WTC11 (cell line): ENCODE measurements around the gene ANKRD18B. TPM values are rescaled to one million over a fixed set of nuclear protein-coding genes. Genes with fewer than 3 reads are reported as not detected.
"Not testable (repeated sequence)": the region's sequence is repeated elsewhere in the genome, so short reads cannot be mapped to it uniquely, and the experiment has no call there.

ENCODE experiments used
- ATAC-seq: fragments of 200-7000 bp; cut with Tn5 transposase; 2 replicates; pipeline ENCODE4 v1.10.0; 2021; ENCODE audit warnings: mild to moderate bottlenecking, moderate library complexity
- CTCF ChIA-PET: fragments of 300-600 bp; sonication (Branson Sonifier 250); formaldehyde crosslinking; loops from one replicate; lab custom pipeline; 2021; ENCODE audit warnings: antibody characterized with exemption; lab: Charles Lee
- POLR2A ChIA-PET: fragments of 350-600 bp; sonication (Branson Sonifier 250); formaldehyde crosslinking; loops from one replicate; lab custom pipeline; 2021; ENCODE audit warnings: antibody characterized with exemption; lab: Charles Lee
- DNase-seq: peaks from one replicate; pipeline ENCODE4 v3.0.0; 2021; ENCODE audit warnings: low spot score
- H3K27ac Mint-ChIP-seq: 2 replicates; pipeline ENCODE4 v1.8.0; 2021; ENCODE audit warnings: mixed read lengths
- H3K27me3 Mint-ChIP-seq: 2 replicates; pipeline ENCODE4 v1.8.0; 2021; ENCODE audit warnings: low read depth, mild to moderate bottlenecking, moderate library complexity, mixed read lengths
- H3K36me3 Mint-ChIP-seq: 2 replicates; pipeline ENCODE4 v1.8.0; 2021; ENCODE audit warnings: mixed read lengths
- H3K4me1 Mint-ChIP-seq: 2 replicates; pipeline ENCODE4 v1.8.0; 2022; ENCODE audit warnings: mixed read lengths
- H3K4me3 Mint-ChIP-seq: 2 replicates; pipeline ENCODE4 v1.8.0; 2021; ENCODE audit warnings: mild to moderate bottlenecking, moderate library complexity, mixed read lengths
- H3K9me3 Mint-ChIP-seq: 2 replicates; pipeline ENCODE4 v1.8.0; 2021; ENCODE audit warnings: mixed read lengths
- TP53 ChIP-seq: sonication (generic); formaldehyde crosslinking; IDR thresholded peaks from 2 replicates; pipeline ENCODE4 v1.8.1; 2023; ENCODE audit warnings: mild to moderate bottlenecking, missing genetic modification reagents
- total RNA-seq: library from RNA; stranded (reverse); gene quantifications from 3 replicates; pipeline ENCODE4 v1.2.3, GENCODE V29; 2021

ANKRD18B gene
- total RNA-seq, 1 experiment from 2014 or later: 11.0 TPM

- not testable (repeated sequence) for H3K36me3 Mint-ChIP-seq
Measured at GRCh38 chr9:33552315-33552725, 28.3 kb downstream of the ANKRD18B start.

DNA sequence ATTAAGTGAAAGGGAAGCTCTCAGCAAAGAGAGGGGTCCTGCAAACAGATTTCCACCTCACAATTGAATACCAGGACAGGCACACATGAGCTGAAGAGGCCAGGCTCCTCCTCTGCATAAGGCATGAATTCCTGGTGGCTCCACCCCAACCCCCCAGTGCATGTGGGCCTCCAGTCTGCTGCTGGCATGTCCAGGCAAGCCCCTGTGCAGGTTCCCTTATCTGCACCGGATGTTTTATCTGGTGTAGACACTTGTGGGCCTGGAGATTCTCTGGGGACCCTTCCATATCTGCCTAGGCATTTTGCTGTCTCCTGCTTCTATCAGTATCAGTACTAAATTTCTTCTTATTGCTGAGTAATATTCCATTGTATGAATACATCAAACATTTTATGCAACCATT lies 36.2 kb downstream of the ANKRD18B start:
- CTCF ChIA-PET, H3K36me3 Mint-ChIP-seq, ATAC-seq, POLR2A ChIA-PET, H3K27me3 Mint-ChIP-seq, H3K9me3 Mint-ChIP-seq, H3K4me3 Mint-ChIP-seq: not testable (repeated sequence)
- Mint-ChIP-seq H3K27ac (peak overlapping the region; percentile 84), H3K4me1 (peaks cover 24% of the 10 kb centered on the region)
- TF ChIP-seq TP53: peak; percentile 74; the same call in 1 of the 2 replicates
- DNase-seq: peak; percentile 26

More at GRCh38 chr9:33552315-33552725, 28.3 kb downstream of the ANKRD18B start:
- ATAC-seq, H3K4me1 Mint-ChIP-seq, H3K27ac Mint-ChIP-seq, CTCF ChIA-PET, H3K4me3 Mint-ChIP-seq, DNase-seq, POLR2A ChIA-PET, H3K27me3 Mint-ChIP-seq, H3K9me3 Mint-ChIP-seq: not testable (repeated sequence)

DNA sequence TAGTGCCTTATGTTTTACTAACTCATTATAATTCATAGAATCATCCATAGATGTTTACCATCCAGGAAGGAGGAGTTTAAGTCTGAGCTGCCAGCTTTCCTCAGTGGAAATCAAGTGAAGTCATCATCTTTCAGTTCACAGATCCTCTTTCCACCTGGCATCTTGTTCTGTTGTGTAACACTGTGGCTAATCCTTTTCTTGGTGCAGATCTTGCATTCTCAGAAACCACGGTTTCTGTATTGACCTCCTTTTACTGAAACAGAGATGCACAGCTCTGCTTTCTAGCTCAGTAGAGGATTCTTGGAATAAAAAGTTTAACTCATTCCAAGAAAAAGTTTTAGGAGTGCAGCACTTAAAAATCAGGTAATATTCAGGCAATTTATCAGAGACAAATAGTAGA lies 38.1 kb downstream of the ANKRD18B start:
- POLR2A ChIA-PET, ATAC-seq, H3K9me3 Mint-ChIP-seq, H3K27me3 Mint-ChIP-seq, DNase-seq, H3K36me3 Mint-ChIP-seq, H3K27ac Mint-ChIP-seq, H3K4me3 Mint-ChIP-seq: not testable (repeated sequence)
- CTCF ChIA-PET: interaction anchor here (0.9 kb wide), 1 partner anchor 146 kb away, joined by 3 read pairs; no protein-coding TSS in a partner anchor
- peaks cover 28% of the 10 kb centered on the region for H3K4me1 Mint-ChIP-seq

DNA sequence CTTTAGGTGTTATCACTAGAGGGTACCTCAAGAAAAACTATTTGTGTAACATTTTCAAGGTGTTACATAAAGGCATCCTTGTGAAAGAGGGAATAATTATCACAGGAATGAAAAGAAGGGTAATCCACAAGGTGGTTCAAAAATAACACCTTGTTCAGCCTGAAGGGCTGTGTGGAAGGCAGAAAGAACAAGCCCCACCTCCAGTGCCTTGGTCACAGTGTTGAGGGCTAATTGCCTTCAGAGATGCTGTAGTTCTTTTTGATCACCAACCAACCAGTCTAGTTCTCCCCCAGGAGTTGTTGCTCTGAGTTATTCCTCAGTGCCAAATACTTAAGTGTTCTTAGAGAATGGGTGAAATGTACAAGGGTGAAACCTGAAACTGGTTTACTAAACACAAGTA lies 43.7 kb downstream of the ANKRD18B start:
- DNase-seq, H3K27me3 Mint-ChIP-seq, H3K4me3 Mint-ChIP-seq, ATAC-seq, CTCF ChIA-PET, H3K36me3 Mint-ChIP-seq, H3K9me3 Mint-ChIP-seq, POLR2A ChIA-PET, H3K27ac Mint-ChIP-seq: not testable (repeated sequence)
- H3K4me1 Mint-ChIP-seq: peaks cover 19% of the 10 kb centered on the region

DNA sequence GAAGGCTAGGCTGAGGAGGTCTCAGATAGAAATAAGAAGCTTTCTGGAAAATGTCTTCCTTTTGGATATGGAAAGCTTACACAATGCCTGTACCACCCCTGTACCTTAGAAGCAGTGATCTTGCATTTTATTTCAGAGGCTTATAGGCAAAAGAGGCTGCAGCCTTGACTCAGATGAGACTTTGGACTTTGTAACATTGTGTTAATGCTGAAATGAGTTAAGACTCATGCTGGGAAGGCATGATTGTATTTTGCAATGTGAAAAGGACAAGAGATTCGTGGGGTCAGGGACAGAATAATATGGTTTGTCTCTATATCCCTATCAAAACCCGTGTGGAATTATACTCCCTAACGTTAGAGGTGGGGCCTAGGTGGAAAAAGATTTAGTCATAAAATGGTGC lies 53.7 kb downstream of the ANKRD18B start:
- H3K9me3 Mint-ChIP-seq, H3K27me3 Mint-ChIP-seq, H3K4me3 Mint-ChIP-seq, CTCF ChIA-PET, H3K27ac Mint-ChIP-seq, POLR2A ChIA-PET, ATAC-seq, DNase-seq: not testable (repeated sequence)
- Mint-ChIP-seq H3K4me1 (peaks cover 32% of the 10 kb centered on the region), H3K36me3 (peaks cover 20% of the 10 kb centered on the region)

DNA sequence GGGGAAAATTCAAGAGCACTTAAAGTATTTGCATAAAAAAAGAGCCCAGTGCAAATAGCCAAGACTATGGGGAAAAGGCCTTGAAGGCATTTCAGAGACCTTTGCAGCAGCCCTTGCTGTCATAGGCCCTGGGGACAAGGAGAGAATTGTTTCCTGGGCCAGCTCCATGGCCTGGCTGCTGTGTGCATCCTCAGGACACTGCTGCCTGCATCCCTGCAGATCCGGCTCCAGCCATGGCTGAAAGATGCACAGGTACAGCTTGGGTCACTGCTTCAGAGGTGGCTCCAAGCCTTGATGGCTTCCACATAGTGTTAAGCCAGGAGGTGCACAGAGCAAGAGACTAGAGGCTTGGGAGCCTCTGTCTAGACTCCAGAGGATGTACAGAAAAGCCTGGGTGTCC lies 55.9 kb downstream of the ANKRD18B start:
- H3K9me3 Mint-ChIP-seq, H3K27me3 Mint-ChIP-seq, H3K4me3 Mint-ChIP-seq, DNase-seq, H3K27ac Mint-ChIP-seq, CTCF ChIA-PET, POLR2A ChIA-PET: not testable (repeated sequence)
- peaks cover 10% of the 10 kb centered on the region for H3K36me3 Mint-ChIP-seq
- ATAC-seq: peak; percentile 74
- peaks cover 37% of the 10 kb centered on the region for H3K4me1 Mint-ChIP-seq

- DNase-seq, POLR2A ChIA-PET, H3K27me3 Mint-ChIP-seq, ATAC-seq, H3K36me3 Mint-ChIP-seq, H3K4me3 Mint-ChIP-seq, H3K9me3 Mint-ChIP-seq, CTCF ChIA-PET: not testable (repeated sequence)
- peak overlapping the region; percentile 9; the same call in 1 of the 2 replicates for H3K27ac Mint-ChIP-seq
- peaks cover 52% of the 10 kb centered on the region for H3K4me1 Mint-ChIP-seq
Measured at GRCh38 chr9:33582686-33583085, 58.6 kb downstream of the ANKRD18B start.

DNA sequence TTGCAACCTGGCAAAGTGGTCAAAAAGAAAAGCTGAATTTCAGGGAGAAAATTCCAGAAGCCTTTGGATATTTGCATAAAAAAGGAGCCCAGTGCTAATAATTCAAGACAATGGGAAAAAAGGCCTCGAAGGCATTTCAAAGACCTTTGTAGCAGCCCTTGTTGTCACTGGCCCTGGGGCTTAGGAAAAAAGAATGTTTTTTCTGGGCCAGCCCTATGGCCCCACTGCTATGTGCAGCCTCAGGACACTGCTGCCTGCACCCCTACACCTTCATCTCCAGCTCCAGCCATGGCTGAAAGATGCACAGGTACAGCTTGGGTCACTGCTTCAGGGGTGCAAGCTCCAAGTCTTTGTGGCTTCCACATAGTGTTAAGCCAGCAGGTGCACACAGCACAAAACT lies 62.1 kb downstream of the ANKRD18B start:
- POLR2A ChIA-PET, H3K9me3 Mint-ChIP-seq, H3K27ac Mint-ChIP-seq, H3K4me3 Mint-ChIP-seq, DNase-seq, H3K27me3 Mint-ChIP-seq, H3K36me3 Mint-ChIP-seq, CTCF ChIA-PET: not testable (repeated sequence)
- peaks cover 44% of the 10 kb centered on the region for H3K4me1 Mint-ChIP-seq
- peak; percentile 56; the same call in 1 of the 2 replicates for ATAC-seq

DNA sequence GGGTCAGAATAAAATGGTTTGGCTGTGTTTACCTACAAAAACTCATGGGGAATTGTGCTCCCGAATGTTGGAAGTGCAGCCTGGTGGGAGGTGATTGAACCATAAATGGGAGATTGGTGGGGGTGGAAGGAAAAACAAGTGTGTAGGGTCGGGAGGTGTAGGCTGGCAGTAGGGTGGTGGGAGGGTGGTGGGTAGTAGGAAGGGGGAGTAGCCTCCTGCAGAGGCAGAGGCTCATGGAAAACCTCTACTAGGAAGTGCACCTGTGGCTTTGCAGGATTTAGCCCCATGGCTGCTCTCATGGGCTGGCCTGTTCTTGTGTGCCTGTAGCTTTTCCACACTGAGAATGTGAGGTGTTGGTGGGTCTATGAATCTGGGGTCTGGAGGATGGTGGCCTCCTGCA lies 63.7 kb downstream of the ANKRD18B start:
- ATAC-seq, POLR2A ChIA-PET, H3K4me3 Mint-ChIP-seq: not testable (repeated sequence)

GRCh38 chr9:33588876-33589275 lies 64.8 kb downstream of the ANKRD18B start:
- H3K4me3 Mint-ChIP-seq, H3K27ac Mint-ChIP-seq: not testable (repeated sequence)

More for the DNA sequence above, 63.7 kb downstream of the ANKRD18B start:
- H3K27ac Mint-ChIP-seq, H3K27me3 Mint-ChIP-seq, H3K36me3 Mint-ChIP-seq, H3K9me3 Mint-ChIP-seq, CTCF ChIA-PET, DNase-seq: not testable (repeated sequence)
- peaks cover 28% of the 10 kb centered on the region for H3K4me1 Mint-ChIP-seq

GRCh38 chr9:33590857-33591256 lies 66.8 kb downstream of the ANKRD18B start:
- DNase-seq, POLR2A ChIA-PET, CTCF ChIA-PET, ATAC-seq, H3K9me3 Mint-ChIP-seq, H3K27me3 Mint-ChIP-seq, H3K4me3 Mint-ChIP-seq, H3K27ac Mint-ChIP-seq, H3K36me3 Mint-ChIP-seq: not testable (repeated sequence)
- H3K4me1 Mint-ChIP-seq: peaks cover 16% of the 10 kb centered on the region

More at GRCh38 chr9:33588876-33589275, 64.8 kb downstream of the ANKRD18B start:
- ATAC-seq, H3K27me3 Mint-ChIP-seq, DNase-seq, CTCF ChIA-PET, H3K36me3 Mint-ChIP-seq, POLR2A ChIA-PET, H3K9me3 Mint-ChIP-seq: not testable (repeated sequence)
- peaks cover 25% of the 10 kb centered on the region for H3K4me1 Mint-ChIP-seq

DNA sequence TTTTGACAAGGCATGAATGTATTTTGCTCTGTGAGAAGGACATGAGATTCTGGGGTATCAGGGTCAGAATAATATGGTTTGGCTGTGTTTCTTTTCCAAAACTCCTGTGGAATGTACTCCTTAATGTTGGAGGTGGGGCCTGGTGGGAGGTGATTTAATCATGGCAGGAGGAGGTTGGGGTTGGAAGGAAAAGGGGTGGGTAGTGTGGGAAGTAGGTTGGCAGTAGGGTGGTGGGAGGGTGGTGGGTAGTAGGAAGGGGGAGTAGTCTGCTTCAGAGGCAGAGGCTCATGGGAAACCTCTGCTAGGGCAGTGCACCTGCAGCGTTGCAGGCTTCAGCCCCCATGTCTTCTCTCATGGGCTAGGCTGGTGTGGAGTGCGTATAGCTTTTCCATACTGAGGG lies 72.9 kb downstream of the ANKRD18B start:
- POLR2A ChIA-PET, H3K36me3 Mint-ChIP-seq, H3K4me1 Mint-ChIP-seq, H3K9me3 Mint-ChIP-seq, CTCF ChIA-PET, H3K4me3 Mint-ChIP-seq, ATAC-seq, DNase-seq, H3K27ac Mint-ChIP-seq, H3K27me3 Mint-ChIP-seq: not testable (repeated sequence)

DNA sequence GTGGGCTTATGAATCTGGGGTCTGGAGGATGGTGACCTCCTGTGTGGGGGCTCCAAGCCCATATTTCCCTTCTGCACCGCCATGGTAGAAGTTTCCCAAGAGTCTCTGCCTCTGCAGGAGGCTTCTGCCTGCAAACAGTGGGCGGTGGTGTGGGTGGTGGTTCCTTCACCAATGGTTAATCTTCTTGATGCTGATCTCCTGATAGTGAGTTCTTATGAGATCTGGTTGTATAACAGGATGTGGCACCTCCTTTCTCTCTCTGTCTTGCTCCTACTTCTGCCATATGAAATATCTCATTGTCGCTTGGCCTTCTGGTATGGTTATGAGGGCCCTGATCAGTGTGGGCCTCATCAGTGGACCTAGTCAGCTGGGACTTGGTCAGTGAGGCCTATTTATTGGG lies 73.3 kb downstream of the ANKRD18B start:
- DNase-seq, H3K9me3 Mint-ChIP-seq, H3K36me3 Mint-ChIP-seq, H3K27me3 Mint-ChIP-seq, H3K4me1 Mint-ChIP-seq, ATAC-seq, CTCF ChIA-PET, H3K4me3 Mint-ChIP-seq, H3K27ac Mint-ChIP-seq, POLR2A ChIA-PET: not testable (repeated sequence)
